AG08396 (cell line): Measurements from ENCODE around the gene XPC.
"Not testable (repeated sequence)": the region's sequence is repeated elsewhere in the genome, so short reads cannot be mapped to it uniquely, and the experiment has no call there.

Source experiments
- DNase-seq: peaks from one replicate; pipeline ENCODE4 v3.0.0; 2012; ENCODE audit warnings: low spot score, mixed read lengths

The XPC gene

GRCh38 chr3:14119651-14120050 lies 58.8 kb downstream of the XPC start:
- DNase-seq, result no peak

GRCh38 chr3:14118400-14119381 lies 59.7 kb downstream of the XPC start:
- DNase-seq, result no peak

DNA sequence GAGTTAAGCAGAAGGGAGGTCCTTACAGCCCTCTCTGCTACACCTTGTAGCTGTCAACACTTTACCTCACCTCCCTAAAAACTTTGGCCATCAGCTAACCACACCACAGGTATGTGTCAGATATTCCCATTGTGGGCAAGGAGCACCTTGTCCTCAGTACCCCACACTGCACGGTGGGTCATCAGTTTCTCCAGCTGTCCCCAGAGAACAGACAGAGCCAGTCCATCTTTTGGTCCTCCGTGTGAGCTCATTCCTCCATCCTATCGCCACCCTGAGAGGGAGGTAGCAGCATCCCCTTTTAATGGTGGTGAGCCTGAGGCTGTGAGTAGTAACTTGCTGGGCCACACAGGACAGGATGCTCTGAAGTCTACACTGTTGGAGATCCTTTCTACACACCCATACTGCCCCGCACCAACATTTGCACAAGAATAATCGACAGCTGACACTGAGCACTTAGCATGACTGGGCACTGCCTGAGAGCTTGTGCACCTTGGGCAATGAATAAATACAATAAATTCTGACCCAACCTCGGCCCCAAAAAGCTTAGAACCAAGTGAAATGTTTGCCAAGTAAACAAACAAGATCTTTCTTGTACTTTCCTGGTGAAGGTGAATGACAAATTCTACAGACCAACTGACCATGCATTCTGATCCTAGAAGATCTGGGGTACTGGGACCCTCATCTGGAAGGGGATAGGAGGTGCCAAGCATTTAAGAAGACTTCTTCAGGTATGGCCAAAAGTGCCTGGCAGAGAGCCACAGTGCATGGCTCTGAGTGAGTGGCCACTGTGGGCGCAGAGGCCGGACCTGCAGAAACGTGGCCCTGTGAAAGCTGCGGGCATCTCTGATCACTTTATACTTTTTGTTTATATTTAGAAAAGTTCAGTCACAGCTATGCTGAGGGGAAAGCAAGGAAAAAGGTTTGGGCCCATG lies 60.7 kb downstream of the XPC start:
- DNase-seq, result no peak

- DNase-seq, result no peak
These were observed 64.3 kb downstream of the XPC start for GRCh38 chr3:14113965-14114635.

DNA sequence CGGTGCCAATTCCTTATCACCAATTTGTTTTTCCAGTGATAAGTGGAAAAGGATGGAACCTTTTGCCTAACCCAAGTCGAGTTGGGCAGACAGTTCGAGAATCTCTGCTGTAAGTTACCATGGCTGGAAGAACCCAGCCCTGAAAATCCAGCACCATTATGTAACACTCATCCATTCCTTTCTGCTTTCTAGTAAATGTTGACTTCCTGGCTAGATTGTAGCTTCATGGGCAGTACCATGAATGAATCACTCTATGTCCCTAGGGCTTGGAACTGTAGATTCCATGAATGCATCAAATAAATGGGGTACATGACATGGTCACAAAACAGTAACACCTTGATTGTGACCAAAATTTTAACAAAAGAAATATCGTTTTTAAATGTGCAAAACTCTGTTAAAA lies 67.7 kb downstream of the XPC start:
- no peak for DNase-seq

GRCh38 chr3:14109821-14110220 lies 68.6 kb downstream of the XPC start:
- DNase-seq, result not testable (repeated sequence)

GRCh38 chr3:14097616-14098391 lies 80.6 kb downstream of the XPC start:
- no peak for DNase-seq

DNA sequence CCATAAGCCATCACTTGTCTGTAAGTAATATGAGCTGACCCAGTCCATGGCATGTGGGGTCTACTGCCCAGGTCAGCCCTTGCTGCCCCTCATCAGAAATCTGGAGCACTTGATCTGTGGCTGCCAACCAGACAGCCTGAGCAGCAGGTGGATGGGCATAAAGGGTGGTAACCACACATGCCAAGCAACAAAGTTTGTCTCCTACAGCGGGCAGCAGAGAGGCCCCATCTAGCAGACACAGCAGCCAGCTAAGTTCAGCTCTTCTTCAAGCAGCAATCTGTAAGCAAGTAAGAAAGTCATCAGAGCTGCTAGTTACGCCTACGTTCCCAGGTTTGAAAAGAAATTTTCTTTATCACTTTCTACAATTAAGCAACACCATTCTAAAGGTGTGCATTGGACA lies 81.7 kb downstream of the XPC start:
- DNase-seq, result no peak
